Measurements from ENCODE around the gene ORC1. TPM values are rescaled to one million over a fixed set of nuclear protein-coding genes. Genes with fewer than 3 reads are reported as not detected.

ORC1 gene
- polyA plus RNA-seq, 1 donor (not counting 4 experiments of a cell fraction or from before 2014, with no cell fraction given), result 5.8 TPM

DNA sequence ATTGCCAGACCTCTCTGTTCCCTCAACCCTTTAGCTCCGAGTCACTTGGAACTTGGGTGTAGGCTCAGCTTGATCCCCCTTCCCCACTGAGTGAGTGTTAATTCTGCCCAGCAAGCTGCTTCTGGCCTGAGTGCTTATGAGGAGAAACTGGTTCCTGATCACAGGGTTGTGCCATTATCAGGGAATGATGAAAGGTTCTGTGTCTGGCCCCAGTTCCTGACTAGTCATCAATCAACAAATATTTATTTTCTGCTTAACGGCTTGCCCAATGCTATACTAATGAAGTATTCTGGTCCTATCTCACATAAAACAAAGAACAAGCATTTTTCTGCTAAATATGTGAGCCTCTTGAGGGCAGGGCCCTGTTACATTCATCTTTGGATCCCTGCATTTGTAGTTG is 59.0 kb downstream of the ORC1 start:
- no peak overlapping the region for H3K4me2 ChIP-seq (ENCODE audit: control insufficient read depth, extremely low read depth, insufficient read depth, low read depth, low read length)
- no peaks in the 10 kb centered on the region for H3K4me1 ChIP-seq (ENCODE audit: control insufficient read depth, extremely low read depth, insufficient read depth, low read length)
- H2AFZ ChIP-seq (ENCODE audit: control insufficient read depth, low read length), result no peak overlapping the region
- no peak overlapping the region for H3K9ac ChIP-seq (ENCODE audit: control insufficient read depth, extremely low read depth, insufficient read depth, low read length)
- dilution Hi-C loops (cut with MboI; ENCODE audit: extremely low pct_ligation_motif_present, low sequenced_read_pairs), result no loop called here
- peaks cover 0 to 9% of the 10 kb centered on the region in 2 experiments for H3K36me3 ChIP-seq (ENCODE audit: control insufficient read depth in 2 of 2, extremely low read depth in 1 of 2, insufficient read depth in 2 of 2, low read length in 2 of 2)
- no peaks in the 10 kb centered on the region for H3K9me1 ChIP-seq (ENCODE audit: control insufficient read depth, extremely low read depth, insufficient read depth, low read length)
- H4K20me1 ChIP-seq (ENCODE audit: control insufficient read depth, extremely low read depth, insufficient read depth, low read length), result no peaks in the 10 kb centered on the region
- H3K79me2 ChIP-seq (ENCODE audit: control insufficient read depth, insufficient read depth, low read length), result no peaks in the 10 kb centered on the region
- H3K4me3 ChIP-seq (ENCODE audit: control insufficient read depth in 2 of 3, extremely low read depth in 1 of 3, insufficient read depth in 2 of 3, low read depth in 1 of 3, low read length in 3 of 3), result no peak overlapping the region
- FAIRE-seq (no peak), DNase-seq (ENCODE audit: low read depth, low spot score) (no peak)
- TF ChIP-seq EZH2 (IDR thresholded peaks at IDR 0.05; ENCODE audit: low read length), result no peak
- TF ChIP-seq, protein P1, sequence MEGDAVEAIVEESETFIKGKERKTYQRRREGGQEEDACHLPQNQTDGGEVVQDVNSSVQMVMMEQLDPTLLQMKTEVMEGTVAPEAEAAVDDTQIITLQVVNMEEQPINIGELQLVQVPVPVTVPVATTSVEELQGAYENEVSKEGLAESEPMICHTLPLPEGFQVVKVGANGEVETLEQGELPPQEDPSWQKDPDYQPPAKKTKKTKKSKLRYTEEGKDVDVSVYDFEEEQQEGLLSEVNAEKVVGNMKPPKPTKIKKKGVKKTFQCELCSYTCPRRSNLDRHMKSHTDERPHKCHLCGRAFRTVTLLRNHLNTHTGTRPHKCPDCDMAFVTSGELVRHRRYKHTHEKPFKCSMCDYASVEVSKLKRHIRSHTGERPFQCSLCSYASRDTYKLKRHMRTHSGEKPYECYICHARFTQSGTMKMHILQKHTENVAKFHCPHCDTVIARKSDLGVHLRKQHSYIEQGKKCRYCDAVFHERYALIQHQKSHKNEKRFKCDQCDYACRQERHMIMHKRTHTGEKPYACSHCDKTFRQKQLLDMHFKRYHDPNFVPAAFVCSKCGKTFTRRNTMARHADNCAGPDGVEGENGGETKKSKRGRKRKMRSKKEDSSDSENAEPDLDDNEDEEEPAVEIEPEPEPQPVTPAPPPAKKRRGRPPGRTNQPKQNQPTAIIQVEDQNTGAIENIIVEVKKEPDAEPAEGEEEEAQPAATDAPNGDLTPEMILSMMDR (optimal IDR thresholded peaks at IDR 0.05 in 1 of 3, IDR thresholded peaks at IDR 0.05 in 1 of 3, conservative IDR thresholded peaks at IDR 0.05 in 1 of 3; ENCODE audit: extremely low read depth in 1 of 3, insufficient read depth in 2 of 3, low read length in 3 of 3), result no peak
- no peaks in the 10 kb centered on the region for H3K27me3 ChIP-seq (ENCODE audit: control insufficient read depth, extremely low read depth, insufficient read depth, low read length)
- H3K9me3 ChIP-seq (ENCODE audit: control insufficient read depth, low read depth, low read length), result no peaks in the 10 kb centered on the region
- no peak overlapping the region for H3K27ac ChIP-seq (ENCODE audit: control insufficient read depth, insufficient read depth, low read length)

DNA sequence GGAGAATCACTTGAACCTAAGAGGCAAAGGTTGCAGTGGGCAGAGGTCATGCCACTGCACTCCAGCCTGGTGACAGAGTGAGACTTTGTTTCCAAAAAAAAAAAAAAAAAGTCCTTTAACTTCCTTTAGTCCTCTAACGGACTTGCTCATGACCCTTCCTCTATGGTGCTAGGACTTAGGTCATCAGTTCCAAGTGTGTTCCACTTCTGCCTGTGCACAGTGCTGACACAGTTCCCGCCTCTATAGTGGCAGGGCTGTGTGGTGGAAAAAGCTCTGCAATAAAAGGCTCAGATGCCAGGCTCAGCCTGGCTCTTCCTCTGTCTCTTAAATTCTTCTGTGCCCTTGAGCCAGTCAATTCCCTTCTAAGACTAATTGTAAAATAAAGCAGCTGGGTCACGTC is 60.2 kb downstream of the ORC1 start:
- H3K79me2 ChIP-seq (ENCODE audit: control insufficient read depth, insufficient read depth, low read length), result no peaks in the 10 kb centered on the region
- peaks cover 0 to 14% of the 10 kb centered on the region in 2 experiments for H3K36me3 ChIP-seq (ENCODE audit: control insufficient read depth in 2 of 2, extremely low read depth in 1 of 2, insufficient read depth in 2 of 2, low read length in 2 of 2)
- no peak overlapping the region for H3K9ac ChIP-seq (ENCODE audit: control insufficient read depth, extremely low read depth, insufficient read depth, low read length)
- H3K4me2 ChIP-seq (ENCODE audit: control insufficient read depth, extremely low read depth, insufficient read depth, low read depth, low read length), result no peak overlapping the region
- no peaks in the 10 kb centered on the region for H4K20me1 ChIP-seq (ENCODE audit: control insufficient read depth, extremely low read depth, insufficient read depth, low read length)
- H2AFZ ChIP-seq (ENCODE audit: control insufficient read depth, low read length), result no peak overlapping the region
- H3K9me3 ChIP-seq (ENCODE audit: control insufficient read depth, low read depth, low read length), result no peaks in the 10 kb centered on the region
- DNase-seq (ENCODE audit: low read depth, low spot score), result no peak
- H3K27me3 ChIP-seq (ENCODE audit: control insufficient read depth, extremely low read depth, insufficient read depth, low read length), result no peaks in the 10 kb centered on the region
- H3K4me3 ChIP-seq (ENCODE audit: control insufficient read depth in 2 of 3, extremely low read depth in 1 of 3, insufficient read depth in 2 of 3, low read depth in 1 of 3, low read length in 3 of 3), result no peak overlapping the region
- FAIRE-seq, result no peak
- TF ChIP-seq EZH2 (IDR thresholded peaks at IDR 0.05; ENCODE audit: low read length), result no peak
- TF ChIP-seq, protein P1 (optimal IDR thresholded peaks at IDR 0.05 in 1 of 3, IDR thresholded peaks at IDR 0.05 in 1 of 3, conservative IDR thresholded peaks at IDR 0.05 in 1 of 3; ENCODE audit: extremely low read depth in 1 of 3, insufficient read depth in 2 of 3, low read length in 3 of 3), result no peak
- H3K27ac ChIP-seq (ENCODE audit: control insufficient read depth, insufficient read depth, low read length), result no peak overlapping the region
- dilution Hi-C loops (cut with MboI; ENCODE audit: extremely low pct_ligation_motif_present, low sequenced_read_pairs), result no loop called here
- no peaks in the 10 kb centered on the region for H3K4me1 ChIP-seq (ENCODE audit: control insufficient read depth, extremely low read depth, insufficient read depth, low read length)
- no peaks in the 10 kb centered on the region for H3K9me1 ChIP-seq (ENCODE audit: control insufficient read depth, extremely low read depth, insufficient read depth, low read length)

All from keratinocyte (primary cell).